Cardiac fibroblast (primary cell): Measurements from ENCODE around the gene HNF1A.

Experiments used
- DNase-seq, 2 donors: peaks; one replicate each; pipeline versions ENCODE4 v3.0.0 to v3.0.0-alpha.2; 2010; ENCODE audit warnings: low read depth in 2 of 2
- H3K4me3 ChIP-seq, 2 donors: replicated peaks in 1 of 2; 1 replicate in 1 of 2; 2 replicates in 1 of 2; pipeline ENCODE4 v1.5.1; 2011; ENCODE audit warnings: low read depth in 2 of 2, low read length in 2 of 2, mild to moderate bottlenecking in 2 of 2, moderate library complexity in 1 of 2
- CTCF ChIP-seq: IDR thresholded peaks from one replicate; pipeline ENCODE4 v1.5.1; 2011; ENCODE audit warnings: low read depth, mild to moderate bottlenecking, low read length, inconsistent platforms

The HNF1A gene

GRCh38 chr12:120994059-120994458 is 15.7 kb downstream of the HNF1A start:
- no peak for DNase-seq
- no peak for TF ChIP-seq CTCF
- H3K4me3 ChIP-seq: no peak overlapping the region

GRCh38 chr12:120994589-120995337 is 16.4 kb downstream of the HNF1A start:
- H3K4me3 ChIP-seq: no peak overlapping the region
- TF ChIP-seq CTCF: no peak
- DNase-seq: no peak

- DNase-seq: no peak
- H3K4me3 ChIP-seq: no peak overlapping the region
- no peak for TF ChIP-seq CTCF
Observed at GRCh38 chr12:120996133-120996746, 17.9 kb downstream of the HNF1A start.

GRCh38 chr12:120997448-120997847 is 19.1 kb downstream of the HNF1A start:
- no peak for TF ChIP-seq CTCF
- DNase-seq: no peak
- no peak overlapping the region for H3K4me3 ChIP-seq

- no peak overlapping the region for H3K4me3 ChIP-seq
- no peak for DNase-seq
- TF ChIP-seq CTCF: no peak
Observed at GRCh38 chr12:120998435-120998834, 20.1 kb downstream of the HNF1A start.

GRCh38 chr12:120999191-121000120 is 21.1 kb downstream of the HNF1A start:
- no peak overlapping the region for H3K4me3 ChIP-seq
- no peak for TF ChIP-seq CTCF
- DNase-seq: peak; percentile 17 to 77
